ENCODE measurements around the gene RABL6. TPM values are rescaled to one million over a fixed set of nuclear protein-coding genes. Genes with fewer than 3 reads are reported as not detected.
"Not testable (repeated sequence)": the region's sequence is repeated elsewhere in the genome, so short reads cannot be mapped to it uniquely, and the experiment has no call there.

The RABL6 gene
- total RNA-seq, 1 donor from 2014 or later: 71.2 TPM

DNA sequence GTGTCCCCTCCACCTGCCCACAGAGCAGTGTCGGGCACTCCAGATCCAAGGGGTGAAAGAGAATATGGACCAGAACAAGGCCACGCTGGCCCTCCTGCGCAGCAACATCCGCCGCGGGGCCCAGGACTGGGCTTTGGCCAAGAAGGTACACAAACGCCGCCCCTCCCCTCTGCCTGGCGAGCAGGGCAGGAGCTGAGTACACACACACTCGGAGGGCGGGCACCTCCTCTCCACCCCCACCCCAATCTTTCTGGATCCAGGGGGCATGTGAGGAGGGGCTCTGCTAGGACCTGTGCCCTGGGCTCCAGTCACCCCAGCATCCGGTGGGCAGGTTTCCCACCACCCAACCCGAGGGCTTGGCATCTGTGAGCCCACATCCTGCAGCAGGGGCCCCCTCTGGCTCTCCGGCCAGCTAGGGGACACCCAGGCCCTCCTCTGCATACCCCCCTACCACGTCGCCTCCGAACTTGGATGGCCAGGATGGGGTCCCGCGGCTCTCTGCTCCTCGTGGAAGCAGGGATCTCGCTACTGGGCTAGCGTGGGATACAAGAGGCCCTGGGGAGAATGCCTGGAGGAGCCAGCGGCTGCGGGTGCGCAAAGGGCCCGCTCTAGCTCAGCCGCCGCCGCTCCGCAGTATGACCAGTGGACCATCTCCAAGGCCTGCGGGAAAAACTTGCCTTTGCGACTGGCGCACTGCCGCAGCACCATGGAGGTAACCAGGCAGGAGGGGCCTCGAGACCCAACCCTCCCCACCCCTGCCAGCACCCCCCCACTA is 8.5 kb upstream of the RABL6 start:
- peaks cover 14% of the 10 kb centered on the region for H3K27me3 Mint-ChIP-seq (ENCODE audit: insufficient read depth, low read depth)
- TF ChIP-seq EZH2phosphoT487 (IDR thresholded peaks at IDR 0.05) (no peak), EZH2 (IDR thresholded peaks at IDR 0.05) (no peak)
- TF ChIP-seq, protein P1, sequence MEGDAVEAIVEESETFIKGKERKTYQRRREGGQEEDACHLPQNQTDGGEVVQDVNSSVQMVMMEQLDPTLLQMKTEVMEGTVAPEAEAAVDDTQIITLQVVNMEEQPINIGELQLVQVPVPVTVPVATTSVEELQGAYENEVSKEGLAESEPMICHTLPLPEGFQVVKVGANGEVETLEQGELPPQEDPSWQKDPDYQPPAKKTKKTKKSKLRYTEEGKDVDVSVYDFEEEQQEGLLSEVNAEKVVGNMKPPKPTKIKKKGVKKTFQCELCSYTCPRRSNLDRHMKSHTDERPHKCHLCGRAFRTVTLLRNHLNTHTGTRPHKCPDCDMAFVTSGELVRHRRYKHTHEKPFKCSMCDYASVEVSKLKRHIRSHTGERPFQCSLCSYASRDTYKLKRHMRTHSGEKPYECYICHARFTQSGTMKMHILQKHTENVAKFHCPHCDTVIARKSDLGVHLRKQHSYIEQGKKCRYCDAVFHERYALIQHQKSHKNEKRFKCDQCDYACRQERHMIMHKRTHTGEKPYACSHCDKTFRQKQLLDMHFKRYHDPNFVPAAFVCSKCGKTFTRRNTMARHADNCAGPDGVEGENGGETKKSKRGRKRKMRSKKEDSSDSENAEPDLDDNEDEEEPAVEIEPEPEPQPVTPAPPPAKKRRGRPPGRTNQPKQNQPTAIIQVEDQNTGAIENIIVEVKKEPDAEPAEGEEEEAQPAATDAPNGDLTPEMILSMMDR (IDR thresholded peaks at IDR 0.05): no peak
- no peak overlapping the region for H3K27ac Mint-ChIP-seq
- H3F3A ChIP-seq (ENCODE audit: low read depth): peaks cover 41% of the 10 kb centered on the region
- no peak overlapping the region for H3K9ac ChIP-seq
- peaks cover 38% of the 10 kb centered on the region for H3K4me1 Mint-ChIP-seq
- H3K79me2 ChIP-seq (ENCODE audit: low read depth): no peaks in the 10 kb centered on the region
- H3K4me3 Mint-ChIP-seq: peak overlapping the region; percentile 27
- no peaks in the 10 kb centered on the region for H3K9me3 ChIP-seq (ENCODE audit: low read depth)
- no peak overlapping the region for H2AFZ ChIP-seq (replicated peaks)
- peak; percentile 52 for DNase-seq (ENCODE audit: low spot score)
- H3K4me1 ChIP-seq: peaks cover 29% of the 10 kb centered on the region
- H3K4me2 ChIP-seq: peak overlapping the region; percentile 86
- H3K4me3 ChIP-seq: peak overlapping the region; percentile 60
- no peaks in the 10 kb centered on the region for H3K9me3 Mint-ChIP-seq
- H3K36me3 Mint-ChIP-seq: peaks cover 3% of the 10 kb centered on the region
- no peak overlapping the region for H3K27ac ChIP-seq
- H3K36me3 ChIP-seq: no peaks in the 10 kb centered on the region
- H3K27me3 ChIP-seq: peaks cover 26% of the 10 kb centered on the region
- H4K20me1 ChIP-seq (ENCODE audit: low read depth): no peaks in the 10 kb centered on the region

DNA sequence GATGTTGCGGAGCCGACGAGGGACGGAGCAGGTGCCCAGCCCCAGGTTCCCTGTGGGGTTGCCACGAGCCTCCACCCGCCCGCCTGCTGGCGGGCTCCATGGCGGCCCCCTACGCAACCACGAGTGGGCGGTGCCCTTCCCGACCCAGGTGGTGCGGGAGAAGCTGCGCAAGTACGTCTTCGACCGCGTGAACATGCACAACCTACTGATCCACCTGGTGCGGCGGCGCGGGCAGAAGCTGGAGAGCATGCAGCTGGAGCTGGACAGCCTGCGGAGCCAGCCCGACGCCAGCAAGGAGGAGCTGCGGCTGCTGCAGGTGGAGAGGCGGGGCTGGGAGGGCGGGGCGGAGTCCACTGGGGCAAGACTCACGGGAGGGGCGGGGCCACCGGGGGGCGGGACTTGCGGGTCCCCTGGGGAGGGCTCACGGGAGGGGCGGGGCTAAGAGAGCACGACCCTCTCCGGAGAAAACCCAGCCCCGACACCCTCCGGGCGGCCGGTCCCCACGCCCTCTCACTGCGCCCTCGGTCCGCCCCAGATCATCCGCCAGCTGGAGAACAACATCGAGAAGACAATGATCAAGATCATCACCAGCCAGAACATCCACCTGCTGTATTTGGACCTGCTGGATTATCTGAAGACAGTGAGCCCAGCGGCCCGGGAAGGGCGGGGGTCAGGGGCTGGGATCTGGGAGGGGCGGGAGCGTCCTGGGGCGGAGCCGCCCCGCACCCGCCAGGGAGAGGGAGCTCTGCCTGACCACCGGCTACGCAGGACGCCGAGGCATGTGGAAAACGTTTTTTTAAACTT is 7.7 kb upstream of the RABL6 start:
- peak overlapping the region; percentile 89 for H3K4me3 Mint-ChIP-seq
- peaks cover 36% of the 10 kb centered on the region for H3K4me1 Mint-ChIP-seq
- Histone ChIP-seq H3F3A (ENCODE audit: low read depth) (peaks cover 41% of the 10 kb centered on the region), H3K27me3 (peaks cover 26% of the 10 kb centered on the region), H3K27ac (no peak overlapping the region), H3K9ac (no peak overlapping the region), H2AFZ (replicated peaks) (peak overlapping the region; percentile 91), H3K4me1 (peaks cover 29% of the 10 kb centered on the region), H3K4me2 (peak overlapping the region; percentile 86), H3K36me3 (no peaks in the 10 kb centered on the region), H4K20me1 (ENCODE audit: low read depth) (no peaks in the 10 kb centered on the region), H3K4me3 (peak overlapping the region; percentile 60), H3K9me3 (ENCODE audit: low read depth) (no peaks in the 10 kb centered on the region), H3K79me2 (ENCODE audit: low read depth) (no peaks in the 10 kb centered on the region)
- peaks cover 3% of the 10 kb centered on the region for H3K36me3 Mint-ChIP-seq
- H3K27me3 Mint-ChIP-seq (ENCODE audit: insufficient read depth, low read depth): peaks cover 14% of the 10 kb centered on the region
- no peak overlapping the region for H3K27ac Mint-ChIP-seq
- H3K9me3 Mint-ChIP-seq: no peaks in the 10 kb centered on the region
- peak; percentile 97 for DNase-seq (ENCODE audit: low spot score)
- TF ChIP-seq, protein P1 (IDR thresholded peaks at IDR 0.05): peak; percentile 5
- no peak for TF ChIP-seq EZH2 (IDR thresholded peaks at IDR 0.05)
- no peak for TF ChIP-seq EZH2phosphoT487 (IDR thresholded peaks at IDR 0.05)

DNA sequence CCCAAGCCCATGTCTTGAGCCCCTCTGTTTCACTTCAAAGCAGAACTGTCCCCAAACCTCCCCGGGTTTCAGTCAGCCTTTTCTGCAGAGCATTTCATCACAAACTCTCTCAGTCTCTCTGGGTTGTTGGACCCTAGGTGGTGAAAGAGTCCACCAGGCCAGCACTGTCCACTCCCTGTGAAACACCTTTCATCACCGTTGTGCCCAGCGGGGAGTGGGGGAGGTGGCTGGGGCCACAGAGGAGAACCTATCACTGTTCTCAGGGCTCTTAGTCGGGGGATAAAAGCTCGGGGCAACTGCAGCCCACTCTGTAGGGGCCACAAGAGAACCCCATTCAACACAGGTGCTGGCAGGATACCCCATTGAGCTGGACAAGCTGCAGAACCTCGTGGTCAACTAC is 5.4 kb upstream of the RABL6 start:
- H3K36me3 ChIP-seq: no peaks in the 10 kb centered on the region
- peaks cover 13% of the 10 kb centered on the region for H3K27me3 Mint-ChIP-seq (ENCODE audit: insufficient read depth, low read depth)
- no peaks in the 10 kb centered on the region for H3K79me2 ChIP-seq (ENCODE audit: low read depth)
- H3K4me3 ChIP-seq: no peak overlapping the region
- H2AFZ ChIP-seq (replicated peaks): no peak overlapping the region
- H3K9ac ChIP-seq: no peak overlapping the region
- peaks cover 28% of the 10 kb centered on the region for H3F3A ChIP-seq (ENCODE audit: low read depth)
- TF ChIP-seq EZH2 (IDR thresholded peaks at IDR 0.05): no peak
- TF ChIP-seq, protein P1 (IDR thresholded peaks at IDR 0.05): no peak
- TF ChIP-seq EZH2phosphoT487 (IDR thresholded peaks at IDR 0.05): no peak
- H3K4me1 Mint-ChIP-seq: peaks cover 31% of the 10 kb centered on the region
- H4K20me1 ChIP-seq (ENCODE audit: low read depth): no peaks in the 10 kb centered on the region
- peaks cover 2% of the 10 kb centered on the region for H3K9me3 Mint-ChIP-seq
- no peak overlapping the region for H3K4me2 ChIP-seq
- peaks cover 6% of the 10 kb centered on the region for H3K36me3 Mint-ChIP-seq
- H3K27ac ChIP-seq: no peak overlapping the region
- peaks cover 26% of the 10 kb centered on the region for H3K27me3 ChIP-seq
- peaks cover 20% of the 10 kb centered on the region for H3K4me1 ChIP-seq
- no peak overlapping the region for H3K27ac Mint-ChIP-seq
- H3K4me3 Mint-ChIP-seq: no peak overlapping the region
- no peak for DNase-seq (ENCODE audit: low spot score)
- no peaks in the 10 kb centered on the region for H3K9me3 ChIP-seq (ENCODE audit: low read depth)

DNA sequence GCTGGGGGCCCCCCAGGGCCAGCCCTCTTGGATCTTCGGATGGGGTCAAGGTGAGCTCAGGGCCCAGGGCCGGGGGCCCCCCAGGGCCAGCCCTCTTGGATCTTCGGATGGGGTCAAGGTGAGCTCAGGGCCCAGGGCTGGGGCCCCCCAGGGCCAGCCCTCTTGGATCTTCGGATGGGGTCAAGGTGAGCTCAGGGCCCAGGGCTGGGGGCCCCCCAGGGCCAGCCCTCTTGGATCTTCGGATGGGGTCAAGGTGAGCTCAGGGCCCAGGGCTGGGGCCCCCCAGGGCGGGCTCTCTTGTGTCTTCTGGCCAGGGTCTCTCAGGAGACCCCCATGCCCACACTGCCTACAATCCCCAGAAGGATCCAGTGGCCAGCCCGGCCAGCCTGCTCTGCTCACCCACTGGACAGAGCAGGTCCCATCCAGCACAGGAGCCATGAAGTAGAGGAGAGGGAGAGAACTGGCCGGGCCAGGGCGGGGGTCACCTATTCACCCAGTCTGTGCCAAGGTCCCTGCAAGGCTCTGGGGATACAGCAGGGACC is 4.7 kb upstream of the RABL6 start:
- H3K4me2 ChIP-seq; H2AFZ ChIP-seq (replicated peaks); H3K36me3 Mint-ChIP-seq; H3K9me3 ChIP-seq (ENCODE audit: low read depth); H3K27ac Mint-ChIP-seq; H3K4me3 ChIP-seq; DNase-seq (ENCODE audit: low spot score); H4K20me1 ChIP-seq (ENCODE audit: low read depth); H3K4me3 Mint-ChIP-seq; H3K27ac ChIP-seq; H3K79me2 ChIP-seq (ENCODE audit: low read depth); H3K9ac ChIP-seq; H3K9me3 Mint-ChIP-seq; H3K36me3 ChIP-seq: not testable (repeated sequence)
- Histone ChIP-seq H3K4me1 (peaks cover 18% of the 10 kb centered on the region), H3K27me3 (peaks cover 24% of the 10 kb centered on the region), H3F3A (ENCODE audit: low read depth) (peaks cover 27% of the 10 kb centered on the region)
- peaks cover 29% of the 10 kb centered on the region for H3K4me1 Mint-ChIP-seq
- H3K27me3 Mint-ChIP-seq (ENCODE audit: insufficient read depth, low read depth): peaks cover 16% of the 10 kb centered on the region

Measured in neural progenitor cell (in vitro differentiated cells).